ENCODE results near the gene SIX4.

DNA sequence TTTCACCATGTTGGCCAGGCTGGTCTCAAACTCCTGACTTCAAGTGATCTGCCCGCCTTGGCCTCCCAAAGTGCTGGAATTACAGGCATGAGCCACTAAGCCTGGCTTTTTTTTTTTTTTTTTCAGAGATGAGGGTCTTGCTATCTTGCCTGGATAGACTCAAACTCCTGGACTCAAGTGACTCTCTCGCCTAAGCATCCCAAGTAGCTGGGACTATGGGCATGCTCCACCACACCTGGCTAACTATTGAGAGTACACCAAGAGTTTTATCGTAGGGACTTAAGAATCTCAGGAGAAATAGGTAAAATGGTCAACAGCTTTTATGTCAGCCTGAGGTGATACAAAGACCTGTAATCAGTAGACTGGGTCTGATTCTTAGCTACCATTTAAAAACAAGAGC is 43.6 kb downstream of the SIX4 start:
- TF ChIP-seq, protein P1, sequence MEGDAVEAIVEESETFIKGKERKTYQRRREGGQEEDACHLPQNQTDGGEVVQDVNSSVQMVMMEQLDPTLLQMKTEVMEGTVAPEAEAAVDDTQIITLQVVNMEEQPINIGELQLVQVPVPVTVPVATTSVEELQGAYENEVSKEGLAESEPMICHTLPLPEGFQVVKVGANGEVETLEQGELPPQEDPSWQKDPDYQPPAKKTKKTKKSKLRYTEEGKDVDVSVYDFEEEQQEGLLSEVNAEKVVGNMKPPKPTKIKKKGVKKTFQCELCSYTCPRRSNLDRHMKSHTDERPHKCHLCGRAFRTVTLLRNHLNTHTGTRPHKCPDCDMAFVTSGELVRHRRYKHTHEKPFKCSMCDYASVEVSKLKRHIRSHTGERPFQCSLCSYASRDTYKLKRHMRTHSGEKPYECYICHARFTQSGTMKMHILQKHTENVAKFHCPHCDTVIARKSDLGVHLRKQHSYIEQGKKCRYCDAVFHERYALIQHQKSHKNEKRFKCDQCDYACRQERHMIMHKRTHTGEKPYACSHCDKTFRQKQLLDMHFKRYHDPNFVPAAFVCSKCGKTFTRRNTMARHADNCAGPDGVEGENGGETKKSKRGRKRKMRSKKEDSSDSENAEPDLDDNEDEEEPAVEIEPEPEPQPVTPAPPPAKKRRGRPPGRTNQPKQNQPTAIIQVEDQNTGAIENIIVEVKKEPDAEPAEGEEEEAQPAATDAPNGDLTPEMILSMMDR (conservative IDR thresholded peaks at IDR 0.05): no peak
- TF ChIP-seq ZFX (IDR thresholded peaks at IDR 0.05): no peak

Measured in C4-2B (cell line).